Camera-type eye (tissue), 1 donor: ENCODE data around the gene MAP9. TPM values are rescaled to one million over a fixed set of nuclear protein-coding genes. Genes with fewer than 3 reads are reported as not detected.

Source experiments
- total RNA-seq: library from RNA; depleted of rRNA; stranded (reverse); fragments of >200 nt; gene quantifications from one replicate; pipeline ENCODE4 v1.2.3, GENCODE V29; 2014

Gene MAP9
- total RNA-seq = 33.0 TPM

GRCh38 chr4:155376387-155377268 is at the start of gene MAP9:
Gene MAP9, minus strand, starts transcription at chr4:155376965. Its CDS starts 1,115 bp downstream, at chr4:155375850.

Other genes starting within 250 kb of the MAP9 start
- gene NPY2R, start 168.3 kb downstream of the MAP9 start, total RNA-seq = 1.3 TPM